HL-60 (cell line): ENCODE results near the gene TNFSF8.

Experiments used
- DNase-seq, 2 experiments: peaks; one replicate each; pipeline ENCODE4 v3.0.0-alpha.2; 2010 to 2020; ENCODE audit warnings: low read depth in 1 of 2, low spot score in 1 of 2
- H3K27ac ChIP-seq: fragments of 250-450 bp; sonication (Bioruptor Pico); replicated peaks from 2 replicates; pipeline ENCODE4 v1.5.1; 2020; ENCODE audit warnings: mild to moderate bottlenecking, moderate library complexity
- H3K27me3 ChIP-seq: fragments of 250-450 bp; sonication (Bioruptor Pico); 2 replicates; pipeline ENCODE4 v1.5.1; 2021; ENCODE audit warnings: mild to moderate bottlenecking, moderate library complexity; ENCODE audit not compliant: insufficient read depth, poor library complexity, severe bottlenecking
- H3K4me3 ChIP-seq: replicated peaks from 2 replicates; pipeline ENCODE4 v1.5.1; 2011; ENCODE audit warnings: mild to moderate bottlenecking, control low read depth, low read length; ENCODE audit not compliant: insufficient read depth
- GABPA ChIP-seq: IDR thresholded peaks from 2 replicates; pipeline ENCODE4 v1.6.1; 2012; ENCODE audit warnings: low read depth
- POLR2AphosphoS5 ChIP-seq: IDR thresholded peaks from 2 replicates; pipeline ENCODE4 v1.6.1; 2012; ENCODE audit warnings: low read depth
- SPI1 ChIP-seq: IDR thresholded peaks from 2 replicates; pipeline ENCODE4 v1.6.1; 2012; ENCODE audit warnings: low read depth, mild to moderate bottlenecking, borderline replicate concordance
- TF ChIP-seq, protein P1 (sequence below): IDR thresholded peaks from one replicate; pipeline ENCODE4 v1.5.1; 2011; ENCODE audit warnings: low read length, control low read depth, inconsistent platforms; ENCODE audit not compliant: insufficient read depth
- TF ChIP-seq, protein P2 (sequence below): IDR thresholded peaks from 2 replicates; pipeline ENCODE4 v1.6.1; 2012; ENCODE audit warnings: low read depth; ENCODE audit not compliant: insufficient replicate concordance

TNFSF8 gene

DNA sequence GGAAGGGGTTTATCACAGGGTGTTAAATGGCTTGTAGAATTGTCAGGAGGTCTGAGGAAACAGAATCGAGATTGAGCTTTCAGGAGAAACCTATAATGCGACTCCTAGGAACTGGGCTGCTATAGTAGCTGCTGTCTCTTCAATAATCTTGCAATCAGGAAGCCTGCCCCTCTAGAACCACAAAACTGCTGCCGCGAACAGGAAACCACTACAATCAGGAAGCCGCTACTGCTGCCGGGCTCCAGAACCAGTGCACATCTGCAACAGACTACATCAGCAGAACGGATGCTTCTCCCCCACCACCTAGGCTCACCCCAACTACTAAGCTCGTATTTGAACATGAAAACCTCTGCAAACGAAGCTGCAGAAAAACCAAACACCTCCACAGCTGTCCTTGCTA lies 31.6 kb downstream of the TNFSF8 start:
- peak; percentile 28 to 89 for DNase-seq
- peak; percentile 72 for TF ChIP-seq POLR2AphosphoS5
- TF ChIP-seq, protein P1, sequence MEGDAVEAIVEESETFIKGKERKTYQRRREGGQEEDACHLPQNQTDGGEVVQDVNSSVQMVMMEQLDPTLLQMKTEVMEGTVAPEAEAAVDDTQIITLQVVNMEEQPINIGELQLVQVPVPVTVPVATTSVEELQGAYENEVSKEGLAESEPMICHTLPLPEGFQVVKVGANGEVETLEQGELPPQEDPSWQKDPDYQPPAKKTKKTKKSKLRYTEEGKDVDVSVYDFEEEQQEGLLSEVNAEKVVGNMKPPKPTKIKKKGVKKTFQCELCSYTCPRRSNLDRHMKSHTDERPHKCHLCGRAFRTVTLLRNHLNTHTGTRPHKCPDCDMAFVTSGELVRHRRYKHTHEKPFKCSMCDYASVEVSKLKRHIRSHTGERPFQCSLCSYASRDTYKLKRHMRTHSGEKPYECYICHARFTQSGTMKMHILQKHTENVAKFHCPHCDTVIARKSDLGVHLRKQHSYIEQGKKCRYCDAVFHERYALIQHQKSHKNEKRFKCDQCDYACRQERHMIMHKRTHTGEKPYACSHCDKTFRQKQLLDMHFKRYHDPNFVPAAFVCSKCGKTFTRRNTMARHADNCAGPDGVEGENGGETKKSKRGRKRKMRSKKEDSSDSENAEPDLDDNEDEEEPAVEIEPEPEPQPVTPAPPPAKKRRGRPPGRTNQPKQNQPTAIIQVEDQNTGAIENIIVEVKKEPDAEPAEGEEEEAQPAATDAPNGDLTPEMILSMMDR, result no peak
- peak; percentile 48 for TF ChIP-seq GABPA
- TF ChIP-seq SPI1, result peak; percentile 58; the same call in 1 of the 2 replicates
- TF ChIP-seq, protein P2, sequence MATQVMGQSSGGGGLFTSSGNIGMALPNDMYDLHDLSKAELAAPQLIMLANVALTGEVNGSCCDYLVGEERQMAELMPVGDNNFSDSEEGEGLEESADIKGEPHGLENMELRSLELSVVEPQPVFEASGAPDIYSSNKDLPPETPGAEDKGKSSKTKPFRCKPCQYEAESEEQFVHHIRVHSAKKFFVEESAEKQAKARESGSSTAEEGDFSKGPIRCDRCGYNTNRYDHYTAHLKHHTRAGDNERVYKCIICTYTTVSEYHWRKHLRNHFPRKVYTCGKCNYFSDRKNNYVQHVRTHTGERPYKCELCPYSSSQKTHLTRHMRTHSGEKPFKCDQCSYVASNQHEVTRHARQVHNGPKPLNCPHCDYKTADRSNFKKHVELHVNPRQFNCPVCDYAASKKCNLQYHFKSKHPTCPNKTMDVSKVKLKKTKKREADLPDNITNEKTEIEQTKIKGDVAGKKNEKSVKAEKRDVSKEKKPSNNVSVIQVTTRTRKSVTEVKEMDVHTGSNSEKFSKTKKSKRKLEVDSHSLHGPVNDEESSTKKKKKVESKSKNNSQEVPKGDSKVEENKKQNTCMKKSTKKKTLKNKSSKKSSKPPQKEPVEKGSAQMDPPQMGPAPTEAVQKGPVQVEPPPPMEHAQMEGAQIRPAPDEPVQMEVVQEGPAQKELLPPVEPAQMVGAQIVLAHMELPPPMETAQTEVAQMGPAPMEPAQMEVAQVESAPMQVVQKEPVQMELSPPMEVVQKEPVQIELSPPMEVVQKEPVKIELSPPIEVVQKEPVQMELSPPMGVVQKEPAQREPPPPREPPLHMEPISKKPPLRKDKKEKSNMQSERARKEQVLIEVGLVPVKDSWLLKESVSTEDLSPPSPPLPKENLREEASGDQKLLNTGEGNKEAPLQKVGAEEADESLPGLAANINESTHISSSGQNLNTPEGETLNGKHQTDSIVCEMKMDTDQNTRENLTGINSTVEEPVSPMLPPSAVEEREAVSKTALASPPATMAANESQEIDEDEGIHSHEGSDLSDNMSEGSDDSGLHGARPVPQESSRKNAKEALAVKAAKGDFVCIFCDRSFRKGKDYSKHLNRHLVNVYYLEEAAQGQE, result no peak
- H3K27me3 ChIP-seq, result no peaks in the 10 kb centered on the region
- H3K27ac ChIP-seq, result no peak overlapping the region
- no peak overlapping the region for H3K4me3 ChIP-seq

DNA sequence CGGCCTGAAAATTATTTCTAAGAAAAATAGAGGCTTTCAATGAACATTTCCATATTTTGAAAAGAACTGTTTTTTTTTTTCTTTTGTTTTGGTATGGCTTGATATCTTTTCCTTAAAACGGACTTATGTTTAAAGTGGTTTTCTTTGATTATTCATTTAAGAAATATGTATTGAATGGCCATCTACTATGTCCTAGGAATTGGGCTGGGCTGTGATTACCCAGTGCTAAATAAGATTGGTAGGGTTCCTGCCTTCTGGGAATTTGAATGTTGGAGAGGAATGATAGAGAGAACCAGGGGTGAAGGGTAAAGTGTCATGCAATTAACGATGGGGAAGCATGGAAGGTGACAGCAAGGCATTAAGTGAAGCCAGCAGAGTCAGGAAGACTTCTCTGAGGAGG lies 33.2 kb downstream of the TNFSF8 start:
- no peaks in the 10 kb centered on the region for H3K27me3 ChIP-seq
- H3K27ac ChIP-seq, result no peak overlapping the region
- TF ChIP-seq, protein P2, result no peak
- TF ChIP-seq, protein P1, result no peak
- no peak for DNase-seq
- no peak overlapping the region for H3K4me3 ChIP-seq

DNA sequence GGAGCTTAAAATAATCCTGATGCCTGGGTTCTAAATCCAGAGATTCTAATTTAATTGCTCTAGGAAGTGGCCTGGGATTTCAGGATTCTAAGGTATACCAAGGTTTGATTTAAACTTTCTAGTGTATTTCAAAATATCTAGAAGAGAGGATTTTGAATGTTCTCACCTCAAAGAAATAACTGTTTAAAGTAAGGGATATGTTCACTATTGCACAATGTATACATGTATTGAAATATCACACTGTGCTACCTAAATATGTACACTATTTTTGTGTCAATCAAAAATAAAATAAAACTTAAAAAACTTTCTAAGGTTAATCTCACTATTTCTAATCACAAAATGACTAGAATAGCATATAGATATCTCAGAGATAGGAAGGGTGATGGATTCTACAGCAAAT lies 34.0 kb downstream of the TNFSF8 start:
- no peaks in the 10 kb centered on the region for H3K27me3 ChIP-seq
- no peak for TF ChIP-seq POLR2AphosphoS5
- TF ChIP-seq, protein P2, result no peak
- no peak for TF ChIP-seq GABPA
- TF ChIP-seq SPI1, result no peak
- TF ChIP-seq, protein P1, result no peak
- H3K27ac ChIP-seq, result no peak overlapping the region
- DNase-seq, result no peak
- H3K4me3 ChIP-seq, result no peak overlapping the region
